ENCODE results near the gene PIK3AP1. TPM values are rescaled to one million over a fixed set of nuclear protein-coding genes. Genes with fewer than 3 reads are reported as not detected.
"Not testable (repeated sequence)": the region's sequence is repeated elsewhere in the genome, so short reads cannot be mapped to it uniquely, and the experiment has no call there.

PIK3AP1 gene
- total RNA-seq, 4 donors from 2014 or later: 1.7 to 10.6 (median 8.4) TPM

DNA sequence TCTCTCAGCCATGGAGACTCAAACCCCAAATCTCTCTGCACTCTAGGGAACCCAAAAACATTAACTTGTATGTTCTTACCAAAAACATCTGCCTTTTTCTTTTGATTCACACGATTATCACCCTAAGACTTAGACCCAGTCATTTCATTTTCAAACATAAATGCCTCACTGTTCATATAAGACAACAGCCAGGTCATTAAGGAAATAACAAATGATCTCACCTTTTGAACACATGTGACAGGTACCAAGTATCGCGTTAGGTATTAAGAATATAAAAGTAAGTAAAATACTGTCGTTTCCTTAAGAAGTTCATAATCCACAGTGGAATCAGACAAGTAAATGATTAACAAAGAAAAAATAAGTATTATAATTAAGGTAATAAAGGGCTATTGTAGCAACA is 142.3 kb downstream of the PIK3AP1 start:
- Histone ChIP-seq H3K27me3 (no peaks in the 10 kb centered on the region), H3K27ac (no peak overlapping the region), H3K4me1 (no peaks in the 10 kb centered on the region), H3K36me3 (no peaks in the 10 kb centered on the region), H3K9me3 (no peaks in the 10 kb centered on the region), H3K4me3 (no peak overlapping the region)
- no peak for DNase-seq
- intact Hi-C loops (cut with DNase I; ENCODE audit: low total_unique reads): no loop called here
- TF ChIP-seq, protein P1, sequence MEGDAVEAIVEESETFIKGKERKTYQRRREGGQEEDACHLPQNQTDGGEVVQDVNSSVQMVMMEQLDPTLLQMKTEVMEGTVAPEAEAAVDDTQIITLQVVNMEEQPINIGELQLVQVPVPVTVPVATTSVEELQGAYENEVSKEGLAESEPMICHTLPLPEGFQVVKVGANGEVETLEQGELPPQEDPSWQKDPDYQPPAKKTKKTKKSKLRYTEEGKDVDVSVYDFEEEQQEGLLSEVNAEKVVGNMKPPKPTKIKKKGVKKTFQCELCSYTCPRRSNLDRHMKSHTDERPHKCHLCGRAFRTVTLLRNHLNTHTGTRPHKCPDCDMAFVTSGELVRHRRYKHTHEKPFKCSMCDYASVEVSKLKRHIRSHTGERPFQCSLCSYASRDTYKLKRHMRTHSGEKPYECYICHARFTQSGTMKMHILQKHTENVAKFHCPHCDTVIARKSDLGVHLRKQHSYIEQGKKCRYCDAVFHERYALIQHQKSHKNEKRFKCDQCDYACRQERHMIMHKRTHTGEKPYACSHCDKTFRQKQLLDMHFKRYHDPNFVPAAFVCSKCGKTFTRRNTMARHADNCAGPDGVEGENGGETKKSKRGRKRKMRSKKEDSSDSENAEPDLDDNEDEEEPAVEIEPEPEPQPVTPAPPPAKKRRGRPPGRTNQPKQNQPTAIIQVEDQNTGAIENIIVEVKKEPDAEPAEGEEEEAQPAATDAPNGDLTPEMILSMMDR (IDR thresholded peaks at IDR 0.05): no peak
- no peak for TF ChIP-seq POLR2A (IDR thresholded peaks at IDR 0.05)

DNA sequence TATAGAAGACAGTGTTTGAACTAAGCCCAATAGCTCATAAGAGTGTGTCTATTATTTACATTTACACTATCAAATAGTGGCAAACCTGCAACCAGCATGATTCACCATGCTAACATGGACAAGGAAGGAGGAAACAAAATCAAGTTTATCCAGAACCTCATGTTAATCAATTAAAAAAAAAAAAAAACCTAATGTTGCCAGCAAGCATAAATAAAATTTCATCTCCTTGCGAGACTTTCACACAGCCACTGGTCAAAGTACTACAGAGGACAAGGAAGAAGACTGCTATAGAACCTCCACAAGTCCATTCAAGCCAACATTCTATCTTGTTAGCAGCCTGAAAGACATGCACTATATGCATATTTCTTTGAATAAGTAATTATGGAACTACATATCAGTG is 143.2 kb downstream of the PIK3AP1 start:
- intact Hi-C loops (cut with DNase I; ENCODE audit: low total_unique reads): no loop called here
- H3K36me3 ChIP-seq: no peaks in the 10 kb centered on the region
- H3K27me3 ChIP-seq: no peaks in the 10 kb centered on the region
- no peak overlapping the region for H3K4me3 ChIP-seq
- H3K4me1 ChIP-seq: no peaks in the 10 kb centered on the region
- DNase-seq: no peak
- TF ChIP-seq, protein P1 (IDR thresholded peaks at IDR 0.05): no peak
- TF ChIP-seq POLR2A (IDR thresholded peaks at IDR 0.05): no peak
- no peak overlapping the region for H3K27ac ChIP-seq
- H3K9me3 ChIP-seq: no peaks in the 10 kb centered on the region

DNA sequence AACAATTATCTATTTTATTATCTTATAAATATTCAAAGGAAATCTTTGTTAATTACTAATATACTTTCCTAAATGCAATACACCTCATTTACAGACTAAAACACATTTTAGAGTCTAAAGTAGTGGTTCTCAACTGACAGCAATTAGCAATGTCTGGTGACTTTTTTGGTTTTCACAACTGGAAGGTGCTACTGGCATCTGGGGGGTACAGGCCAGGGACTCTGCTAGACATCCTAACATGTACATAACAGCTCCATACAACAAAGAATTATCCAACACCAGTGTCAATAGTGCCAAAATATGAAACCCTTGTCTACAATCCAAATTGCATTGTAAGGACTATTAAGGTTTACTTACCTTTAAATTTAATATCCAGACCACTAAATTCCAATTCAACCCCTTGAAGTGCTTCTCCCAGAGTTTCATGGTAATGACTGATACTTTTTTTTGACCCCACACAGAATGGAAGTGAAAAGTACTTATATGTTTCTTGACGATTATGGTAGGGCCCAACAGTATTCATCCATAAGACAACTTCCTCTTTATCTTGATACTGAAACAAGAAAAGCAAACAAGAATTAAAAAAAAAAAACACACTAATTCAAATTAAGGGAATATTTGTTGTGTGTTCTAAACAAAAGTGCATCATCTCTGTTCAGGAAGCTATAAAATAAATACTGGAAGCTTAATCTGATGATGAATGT is 143.9 kb downstream of the PIK3AP1 start:
- no peaks in the 10 kb centered on the region for H3K4me1 ChIP-seq
- no peaks in the 10 kb centered on the region for H3K27me3 ChIP-seq
- no peaks in the 10 kb centered on the region for H3K36me3 ChIP-seq
- intact Hi-C loops (cut with DNase I; ENCODE audit: low total_unique reads): no loop called here
- TF ChIP-seq POLR2A (IDR thresholded peaks at IDR 0.05): no peak
- TF ChIP-seq, protein P1 (IDR thresholded peaks at IDR 0.05): no peak
- H3K4me3 ChIP-seq: no peak overlapping the region
- DNase-seq: no peak
- H3K9me3 ChIP-seq: no peaks in the 10 kb centered on the region
- H3K27ac ChIP-seq: no peak overlapping the region

DNA sequence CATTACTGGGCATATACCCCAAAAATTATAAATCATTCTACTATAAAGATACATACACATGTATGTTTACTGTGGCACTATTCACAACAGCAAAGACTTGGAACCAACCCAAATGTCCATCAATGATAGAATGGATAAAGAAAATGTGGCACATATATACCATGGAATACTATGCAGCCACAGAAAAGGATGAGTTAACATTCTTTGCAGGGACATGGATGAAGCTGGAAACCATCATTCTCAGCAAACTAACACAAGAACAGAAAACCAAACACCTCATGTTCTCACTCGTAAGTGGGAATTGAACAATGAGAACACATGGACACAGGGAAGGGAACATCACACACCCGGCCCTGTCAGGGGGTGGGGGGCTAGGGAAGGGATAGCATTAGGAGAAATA is 145.8 kb downstream of the PIK3AP1 start:
- H3K9me3 ChIP-seq; H3K27ac ChIP-seq; DNase-seq; intact Hi-C loops (cut with DNase I; ENCODE audit: low total_unique reads); H3K36me3 ChIP-seq; H3K4me1 ChIP-seq; H3K27me3 ChIP-seq; H3K4me3 ChIP-seq: not testable (repeated sequence)

DNA sequence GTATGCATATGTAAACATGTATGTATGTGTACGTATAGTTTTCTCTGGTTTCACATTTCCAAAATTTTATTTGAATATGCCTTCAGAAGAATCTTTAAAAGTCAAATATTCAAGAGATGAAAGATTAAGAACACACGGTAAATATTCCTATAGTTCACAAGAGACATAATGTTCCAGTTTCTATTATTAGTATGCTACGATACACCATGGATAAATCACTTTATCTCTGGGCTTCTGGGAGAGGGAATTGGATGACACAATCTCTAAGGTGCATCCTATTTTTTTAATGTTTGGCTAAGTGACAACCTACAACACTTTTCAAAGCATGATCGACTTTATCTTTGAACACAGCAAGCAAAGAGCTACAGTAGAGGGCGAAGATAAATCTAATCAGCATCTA is 147.3 kb downstream of the PIK3AP1 start:
- TF ChIP-seq POLR2A (IDR thresholded peaks at IDR 0.05): no peak
- TF ChIP-seq, protein P1 (IDR thresholded peaks at IDR 0.05): no peak
- Histone ChIP-seq H3K36me3 (no peaks in the 10 kb centered on the region), H3K9me3 (no peaks in the 10 kb centered on the region), H3K27ac (no peak overlapping the region), H3K4me3 (no peak overlapping the region), H3K4me1 (peaks cover 0 to 6% of the 10 kb centered on the region in 2 donors), H3K27me3 (no peaks in the 10 kb centered on the region)
- intact Hi-C loops (cut with DNase I; ENCODE audit: low total_unique reads): no loop called here
- DNase-seq: no peak

All from uterus (tissue), 4 donors.